Mononuclear cell (primary cell): ENCODE results near the gene THEMIS. TPM values are rescaled to one million over a fixed set of nuclear protein-coding genes. Genes with fewer than 3 reads are reported as not detected.

Experiments
- H3K27me3 ChIP-seq: 2 replicates; pipeline ENCODE4 v1.6.0; 2011; ENCODE audit warnings: low read length, control low read depth; ENCODE audit not compliant: insufficient read depth
- H3K4me1 ChIP-seq: 2 replicates; pipeline ENCODE4 v1.5.1; 2011; ENCODE audit warnings: mild to moderate bottlenecking, low read length, control low read depth; ENCODE audit not compliant: insufficient read depth
- H3K4me3 ChIP-seq: 2 replicates; pipeline ENCODE4 v1.5.1; 2011; ENCODE audit warnings: mild to moderate bottlenecking, low read length, moderate library complexity
- H3K9me3 ChIP-seq: 2 replicates; pipeline ENCODE4 v1.5.1; 2011; ENCODE audit warnings: low read depth, mild to moderate bottlenecking, control low read depth, low read length
- total RNA-seq: library from RNA; depleted of rRNA; stranded (reverse); fragments of >200 nt; gene quantifications from one replicate; pipeline ENCODE4 v1.2.3, GENCODE V29; 2012

THEMIS gene
- total RNA-seq, 1 donor = 25.0 TPM

GRCh38 chr6:127858727-127859391, 42.0 kb downstream of the THEMIS start:
- H3K4me1 ChIP-seq = peaks cover 3% of the 10 kb centered on the region
- no peaks in the 10 kb centered on the region for H3K9me3 ChIP-seq
- no peak overlapping the region for H3K4me3 ChIP-seq
- no peaks in the 10 kb centered on the region for H3K27me3 ChIP-seq

GRCh38 chr6:127857051-127857637, 43.7 kb downstream of the THEMIS start:
- no peaks in the 10 kb centered on the region for H3K9me3 ChIP-seq
- no peak overlapping the region for H3K4me3 ChIP-seq
- H3K27me3 ChIP-seq = no peaks in the 10 kb centered on the region
- H3K4me1 ChIP-seq = peaks cover 3% of the 10 kb centered on the region

GRCh38 chr6:127855542-127856159, 45.2 kb downstream of the THEMIS start:
- Histone ChIP-seq H3K27me3 (no peaks in the 10 kb centered on the region), H3K4me1 (peaks cover 3% of the 10 kb centered on the region)

GRCh38 chr6:127854009-127854408, 46.8 kb downstream of the THEMIS start:
- Histone ChIP-seq H3K4me1 (peaks cover 3% of the 10 kb centered on the region), H3K27me3 (no peaks in the 10 kb centered on the region), H3K9me3 (no peaks in the 10 kb centered on the region), H3K4me3 (no peak overlapping the region)

More at GRCh38 chr6:127855542-127856159, 45.2 kb downstream of the THEMIS start:
- Histone ChIP-seq H3K4me3 (no peak overlapping the region), H3K9me3 (no peaks in the 10 kb centered on the region)

- Histone ChIP-seq H3K4me1 (peaks cover under 1% of the 10 kb centered on the region), H3K4me3 (no peak overlapping the region), H3K9me3 (no peaks in the 10 kb centered on the region), H3K27me3 (no peaks in the 10 kb centered on the region)
Measured at GRCh38 chr6:127851197-127851596, 49.7 kb downstream of the THEMIS start.

- Histone ChIP-seq H3K9me3 (no peaks in the 10 kb centered on the region), H3K4me1 (no peaks in the 10 kb centered on the region), H3K27me3 (no peaks in the 10 kb centered on the region), H3K4me3 (no peak overlapping the region)
Measured at GRCh38 chr6:127845242-127845641, 55.6 kb downstream of the THEMIS start.

- no peaks in the 10 kb centered on the region for H3K9me3 ChIP-seq
- H3K4me3 ChIP-seq = no peak overlapping the region
- no peaks in the 10 kb centered on the region for H3K27me3 ChIP-seq
- H3K4me1 ChIP-seq = no peaks in the 10 kb centered on the region
Measured at GRCh38 chr6:127844529-127844928, 56.3 kb downstream of the THEMIS start.

GRCh38 chr6:127843582-127843981, 57.3 kb downstream of the THEMIS start:
- no peaks in the 10 kb centered on the region for H3K4me1 ChIP-seq
- no peaks in the 10 kb centered on the region for H3K27me3 ChIP-seq
- H3K4me3 ChIP-seq = no peak overlapping the region
- no peaks in the 10 kb centered on the region for H3K9me3 ChIP-seq

- Histone ChIP-seq H3K27me3 (no peaks in the 10 kb centered on the region), H3K4me3 (no peak overlapping the region), H3K9me3 (no peaks in the 10 kb centered on the region), H3K4me1 (no peaks in the 10 kb centered on the region)
Measured at GRCh38 chr6:127842562-127842961, 58.3 kb downstream of the THEMIS start.

GRCh38 chr6:127841811-127842210, 59.0 kb downstream of the THEMIS start:
- H3K4me3 ChIP-seq = no peak overlapping the region
- H3K4me1 ChIP-seq = no peaks in the 10 kb centered on the region
- H3K9me3 ChIP-seq = no peaks in the 10 kb centered on the region
- no peaks in the 10 kb centered on the region for H3K27me3 ChIP-seq

GRCh38 chr6:127834136-127834535, 66.7 kb downstream of the THEMIS start:
- Histone ChIP-seq H3K4me3 (no peak overlapping the region), H3K27me3 (no peaks in the 10 kb centered on the region), H3K9me3 (no peaks in the 10 kb centered on the region), H3K4me1 (no peaks in the 10 kb centered on the region)

GRCh38 chr6:127833336-127833735, 67.5 kb downstream of the THEMIS start:
- Histone ChIP-seq H3K9me3 (no peaks in the 10 kb centered on the region), H3K27me3 (no peaks in the 10 kb centered on the region), H3K4me3 (no peak overlapping the region), H3K4me1 (no peaks in the 10 kb centered on the region)

- no peak overlapping the region for H3K4me3 ChIP-seq
Measured at GRCh38 chr6:127832381-127832780, 68.5 kb downstream of the THEMIS start.

GRCh38 chr6:127824061-127824460, 76.8 kb downstream of the THEMIS start:
- H3K4me3 ChIP-seq = no peak overlapping the region
- H3K27me3 ChIP-seq = no peaks in the 10 kb centered on the region
- H3K4me1 ChIP-seq = no peaks in the 10 kb centered on the region
- H3K9me3 ChIP-seq = no peaks in the 10 kb centered on the region

More at GRCh38 chr6:127832381-127832780, 68.5 kb downstream of the THEMIS start:
- Histone ChIP-seq H3K27me3 (no peaks in the 10 kb centered on the region), H3K4me1 (no peaks in the 10 kb centered on the region), H3K9me3 (no peaks in the 10 kb centered on the region)

GRCh38 chr6:127821431-127821830, 79.4 kb downstream of the THEMIS start:
- Histone ChIP-seq H3K27me3 (no peaks in the 10 kb centered on the region), H3K4me3 (no peak overlapping the region), H3K9me3 (no peaks in the 10 kb centered on the region), H3K4me1 (peaks cover 4% of the 10 kb centered on the region)
